ENCODE measurements around the gene STX1B.
A peak's percentile ranks its signal among the peaks of the same experiment; 100 is the strongest.

STX1B gene

DNA sequence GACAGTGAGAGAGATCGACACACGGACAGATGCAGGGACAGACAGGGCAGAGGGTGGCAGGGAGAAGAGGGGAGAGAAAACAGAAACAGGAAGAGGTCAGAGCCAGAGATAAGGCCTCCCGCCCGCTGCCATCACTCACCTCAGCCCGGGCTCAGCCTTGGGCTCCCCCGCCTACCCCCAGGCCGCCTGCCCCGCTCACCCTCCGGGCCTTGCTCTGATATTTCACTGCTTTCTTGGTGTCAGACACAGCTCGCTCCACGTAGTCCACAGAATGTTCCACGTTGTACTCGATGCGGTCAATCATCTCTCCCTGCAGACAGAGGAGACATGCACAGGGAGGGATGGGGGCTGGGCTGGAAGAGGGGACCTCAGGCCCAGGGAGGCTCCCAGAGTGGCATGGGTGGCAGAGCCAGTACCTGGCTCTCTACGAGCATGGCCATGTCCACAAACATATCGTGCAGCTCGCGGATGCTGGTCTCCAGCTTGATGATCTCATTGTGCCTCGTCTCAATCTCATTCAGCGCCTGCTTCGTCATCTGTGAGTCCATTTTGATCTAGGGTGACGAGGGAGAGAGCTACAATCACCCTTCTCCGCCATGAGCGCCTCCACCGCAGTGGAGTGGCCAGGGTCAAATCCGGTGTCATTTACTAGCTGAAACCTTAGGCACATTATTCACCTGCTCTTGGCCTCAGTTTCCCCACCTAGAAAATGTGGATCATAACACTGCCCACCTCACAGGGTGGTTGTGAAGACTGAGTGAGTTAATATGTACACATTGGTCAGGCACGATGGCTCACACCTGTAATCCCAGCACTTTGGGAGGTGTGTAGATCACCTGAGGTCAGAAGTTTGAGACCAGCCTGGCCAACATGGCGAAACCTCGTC, 17.3 kb downstream of the STX1B start:
- no peak for DNase-seq

DNA sequence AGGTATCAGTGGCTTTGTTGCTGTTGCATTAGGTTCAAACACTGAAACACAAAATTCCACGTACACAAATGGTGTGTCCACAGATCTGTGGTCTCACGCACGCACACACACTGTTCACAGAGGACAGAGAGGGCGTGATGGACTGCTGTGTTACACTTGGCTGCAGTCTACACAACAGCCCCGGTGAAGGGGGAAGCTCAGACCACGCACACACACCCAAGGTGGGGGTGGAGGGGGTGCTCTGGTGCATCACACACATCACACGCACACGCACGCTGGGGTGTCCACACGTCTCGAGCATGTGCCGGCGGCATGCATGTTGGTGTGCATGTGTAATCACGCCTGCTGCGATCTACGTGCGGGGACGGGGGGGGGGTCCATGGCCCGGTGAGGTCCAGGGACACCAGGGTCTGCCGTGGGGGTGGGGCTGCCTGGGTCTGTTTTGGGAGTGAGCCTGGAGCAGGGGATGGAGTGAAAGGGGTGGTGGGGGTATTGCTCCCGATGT, 18.1 kb downstream of the STX1B start:
- no peak for DNase-seq

DNA sequence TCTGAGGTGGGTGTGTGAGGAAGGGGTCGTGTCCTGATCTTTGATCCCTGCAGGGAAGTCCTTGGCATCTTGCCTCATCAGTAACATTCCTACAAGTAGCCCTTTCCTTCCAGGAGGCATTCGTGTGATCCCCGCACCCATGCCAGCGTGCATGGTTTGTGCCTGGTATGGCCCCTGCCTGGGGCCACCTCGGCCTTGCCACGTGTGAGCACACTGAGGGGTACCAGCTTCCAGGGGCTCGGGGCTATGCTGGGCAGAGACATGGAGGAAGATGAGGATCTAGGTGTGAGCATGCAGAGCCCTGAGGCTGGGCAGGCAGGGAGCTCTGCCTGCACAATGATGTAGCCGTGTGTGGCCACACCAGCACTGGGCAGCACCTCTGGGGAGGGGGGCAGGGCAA, 19.4 kb downstream of the STX1B start:
- DNase-seq: no peak

DNA sequence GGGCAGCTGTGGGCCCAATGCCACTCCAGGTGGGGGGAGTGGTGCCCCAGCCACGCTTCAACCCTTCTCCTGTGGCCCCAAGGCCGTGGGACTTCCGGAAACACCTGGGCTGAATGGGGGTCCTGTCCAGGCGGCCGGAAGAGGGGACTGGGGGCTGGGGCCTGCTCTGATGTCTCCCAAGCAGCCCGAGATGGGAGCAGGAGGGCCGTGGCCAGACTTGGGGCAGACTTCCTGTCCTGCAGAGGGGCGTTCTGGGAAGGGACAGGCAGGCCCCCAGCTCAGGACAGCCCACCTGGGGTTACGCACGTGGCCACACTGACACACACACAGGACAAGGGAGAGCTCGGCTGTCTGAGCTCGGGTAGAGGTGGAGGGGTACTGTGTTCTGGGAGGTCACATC, 20.3 kb downstream of the STX1B start:
- DNase-seq: no peak

DNA sequence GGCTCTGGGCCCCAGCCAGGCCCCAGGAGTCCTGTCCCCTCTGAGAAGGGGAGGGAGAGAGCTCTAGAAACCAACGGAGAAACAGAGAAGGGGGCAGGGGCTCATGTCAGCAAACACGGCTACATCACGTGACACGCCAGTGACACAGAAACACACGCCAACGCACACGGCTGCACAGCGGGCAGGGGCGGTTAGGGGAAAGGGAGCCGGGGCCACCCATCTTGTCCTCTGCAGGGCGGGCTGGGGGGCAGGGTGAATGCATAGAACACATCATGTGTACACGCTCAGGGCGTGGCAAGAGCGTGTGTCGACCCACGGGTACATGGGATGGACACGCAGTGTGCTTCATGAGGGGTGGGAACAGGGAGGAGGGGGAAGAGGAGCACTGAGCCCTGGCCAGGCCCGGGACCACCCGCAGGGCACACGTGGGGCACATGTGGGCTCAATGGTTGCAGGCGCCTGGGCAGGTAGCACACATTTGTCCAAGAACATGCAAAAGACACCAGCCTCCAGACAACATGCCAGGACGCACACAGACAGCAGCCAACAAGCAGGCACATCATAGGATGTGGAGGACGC, 20.9 kb downstream of the STX1B start:
- DNase-seq: no peak

DNA sequence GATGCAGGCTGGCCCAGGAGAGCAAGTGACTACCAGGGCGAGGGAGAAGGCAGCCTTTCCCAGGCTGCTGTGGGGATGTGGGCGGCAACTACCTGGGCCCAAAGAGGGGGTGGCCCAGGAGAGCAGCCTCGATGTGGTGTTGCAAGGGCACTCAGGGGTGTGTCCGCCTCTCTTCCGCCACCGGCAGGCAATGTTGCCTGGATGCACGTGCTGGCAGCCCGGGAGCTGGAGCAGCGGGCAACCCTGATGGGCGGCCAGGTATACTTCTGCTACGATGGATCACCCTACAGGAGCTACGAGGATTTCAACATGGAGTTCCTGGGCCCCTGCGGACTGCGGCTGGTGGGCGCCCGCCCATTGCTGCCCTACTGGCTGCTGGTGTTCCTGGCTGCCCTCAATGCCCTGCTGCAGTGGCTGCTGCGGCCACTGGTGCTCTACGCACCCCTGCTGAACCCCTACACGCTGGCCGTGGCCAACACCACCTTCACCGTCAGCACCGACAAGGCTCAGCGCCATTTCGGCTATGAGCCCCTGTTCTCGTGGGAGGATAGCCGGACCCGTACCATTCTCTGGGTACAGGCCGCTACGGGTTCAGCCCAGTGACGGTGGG, 22.8 kb downstream of the STX1B start:
- no peak for DNase-seq

DNA sequence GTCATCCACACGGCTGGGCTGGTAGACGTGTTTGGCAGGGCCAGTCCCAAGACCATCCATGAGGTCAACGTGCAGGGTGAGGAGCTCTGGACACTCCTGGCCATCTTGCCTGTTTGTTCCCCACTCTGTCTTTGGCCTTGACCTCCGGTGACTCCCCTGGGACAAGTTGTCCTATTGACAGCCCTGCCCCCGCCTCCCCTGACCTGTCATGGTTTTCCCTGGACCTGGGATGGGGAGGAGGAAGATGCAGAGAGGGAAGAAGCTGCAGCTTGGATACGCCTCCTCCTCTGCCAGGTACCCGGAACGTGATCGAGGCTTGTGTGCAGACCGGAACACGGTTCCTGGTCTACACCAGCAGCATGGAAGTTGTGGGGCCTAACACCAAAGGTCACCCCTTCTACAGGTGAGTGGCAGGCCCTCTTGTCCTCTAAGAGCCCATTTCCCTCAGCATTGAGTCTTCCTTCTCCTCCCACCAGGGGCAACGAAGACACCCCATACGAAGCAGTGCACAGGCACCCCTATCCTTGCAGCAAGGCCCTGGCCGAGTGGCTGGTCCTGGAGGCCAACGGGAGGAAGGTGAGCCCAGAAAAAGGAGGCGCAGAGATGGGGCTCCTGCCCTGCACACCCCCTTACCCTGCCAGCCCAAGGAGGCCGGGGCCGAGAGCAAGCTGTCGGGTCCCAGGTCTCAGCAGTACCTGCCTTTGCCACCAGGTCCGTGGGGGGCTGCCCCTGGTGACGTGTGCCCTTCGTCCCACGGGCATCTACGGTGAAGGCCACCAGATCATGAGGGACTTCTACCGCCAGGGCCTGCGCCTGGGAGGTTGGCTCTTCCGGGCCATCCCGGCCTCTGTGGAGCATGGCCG, 24.1 kb downstream of the STX1B start:
- DNase-seq: no peak

DNA sequence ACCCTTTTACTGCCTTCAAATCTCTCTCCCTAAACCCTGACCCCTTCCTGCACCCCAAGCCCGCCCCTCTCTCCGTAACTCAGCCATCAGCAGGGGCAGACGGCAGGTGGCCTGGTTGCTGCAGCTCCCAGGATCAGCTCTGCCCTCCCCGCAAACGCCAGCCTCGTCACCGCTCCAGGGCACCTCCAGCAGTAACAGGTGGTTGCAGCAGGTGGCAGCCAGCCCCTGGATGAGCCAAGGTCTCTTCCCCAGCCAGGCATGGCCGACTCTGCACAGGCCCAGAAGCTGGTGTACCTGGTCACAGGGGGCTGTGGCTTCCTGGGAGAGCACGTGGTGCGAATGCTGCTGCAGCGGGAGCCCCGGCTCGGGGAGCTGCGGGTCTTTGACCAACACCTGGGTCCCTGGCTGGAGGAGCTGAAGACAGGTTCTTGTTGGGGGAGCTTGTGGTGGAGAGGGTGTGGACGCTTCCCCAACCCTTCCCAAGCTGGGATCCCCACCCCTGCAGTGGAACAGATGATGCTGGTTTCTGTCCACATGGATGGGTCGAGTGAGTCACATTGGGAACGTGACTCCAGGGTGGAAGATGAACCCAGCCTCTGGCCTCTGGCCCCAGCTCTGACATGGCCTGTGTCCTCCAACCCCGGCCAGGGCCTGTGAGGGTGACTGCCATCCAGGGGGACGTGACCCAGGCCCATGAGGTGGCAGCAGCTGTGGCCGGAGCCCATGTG, 24.9 kb downstream of the STX1B start:
- DNase-seq: peak; percentile 12

DNA sequence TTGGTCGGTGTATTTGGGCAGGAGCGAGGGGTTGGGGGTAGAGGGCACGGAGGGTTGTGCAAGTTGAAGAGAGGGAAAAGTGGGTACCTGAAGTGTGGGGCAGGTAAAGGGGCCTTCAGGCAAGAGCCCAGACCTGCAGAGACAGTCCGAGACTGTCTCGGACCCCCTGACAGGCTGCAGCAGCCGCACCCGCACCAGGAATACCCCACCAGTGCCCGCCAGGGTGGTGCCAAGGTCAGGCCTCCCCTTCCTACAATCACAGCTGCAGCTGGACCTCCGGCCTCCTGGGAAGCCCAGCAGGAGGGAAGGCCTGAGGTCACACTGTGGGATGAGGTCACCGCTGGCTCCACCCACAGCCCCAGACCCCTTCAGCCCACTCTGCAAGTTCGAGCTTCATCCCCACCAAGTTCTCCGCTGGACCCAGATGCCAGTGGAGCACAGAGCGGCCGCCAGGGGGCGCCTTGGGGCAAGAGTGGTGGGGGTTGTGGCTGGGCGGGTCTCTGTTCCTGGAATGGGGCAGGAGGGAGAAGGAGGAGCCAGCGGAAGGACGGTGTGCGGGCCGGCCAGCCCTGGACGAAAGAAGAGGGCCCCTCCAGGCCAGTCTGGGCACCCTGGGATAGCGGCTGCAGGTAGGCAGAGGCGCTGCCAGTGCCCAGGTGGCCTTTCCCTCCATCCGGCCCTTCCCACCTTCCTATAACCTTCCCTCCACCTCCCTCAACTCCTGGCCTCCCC, 25.6 kb downstream of the STX1B start, which contains the start of gene HSD3B7:
HSD3B7 (plus strand) TSS at position 539 of the 732 bp plus-strand sequence. CDS start 452 bp downstream, outside the sequence.
- peak; percentile 81 for DNase-seq

DNA sequence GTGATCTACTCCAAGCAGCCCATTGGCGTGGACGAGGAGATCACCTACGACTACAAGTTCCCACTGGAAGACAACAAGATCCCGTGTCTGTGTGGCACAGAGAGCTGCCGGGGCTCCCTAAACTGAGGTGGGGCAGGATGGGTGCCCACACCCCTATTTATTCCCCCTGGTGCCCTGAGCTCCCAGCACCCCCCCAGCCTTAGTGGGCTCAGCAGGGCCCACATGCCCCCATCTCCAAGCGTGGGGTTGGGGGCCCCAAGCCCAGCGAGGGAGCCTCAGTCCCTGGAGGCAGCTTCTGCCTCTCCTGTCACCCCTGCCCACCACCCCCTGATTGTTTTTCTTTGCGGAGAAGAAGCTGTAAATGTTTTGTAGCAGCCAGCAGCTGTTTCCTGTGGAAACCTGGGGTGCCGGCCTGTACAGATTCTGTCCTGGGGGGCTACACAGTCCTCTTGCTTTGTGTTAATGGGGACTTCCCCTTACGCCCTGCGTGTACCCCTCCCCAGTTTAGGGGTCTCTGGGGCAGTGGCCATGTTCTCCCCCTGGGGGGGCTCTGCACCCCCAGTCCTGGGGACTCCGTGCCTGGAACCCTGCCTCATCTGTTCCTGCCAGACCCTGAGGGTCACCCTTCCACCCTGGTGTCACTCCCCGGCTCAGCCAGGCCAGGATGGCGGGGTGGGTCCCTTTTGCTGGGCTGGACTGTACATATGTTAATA, 26.4 kb downstream of the STX1B start:
- no peak for DNase-seq

DNA sequence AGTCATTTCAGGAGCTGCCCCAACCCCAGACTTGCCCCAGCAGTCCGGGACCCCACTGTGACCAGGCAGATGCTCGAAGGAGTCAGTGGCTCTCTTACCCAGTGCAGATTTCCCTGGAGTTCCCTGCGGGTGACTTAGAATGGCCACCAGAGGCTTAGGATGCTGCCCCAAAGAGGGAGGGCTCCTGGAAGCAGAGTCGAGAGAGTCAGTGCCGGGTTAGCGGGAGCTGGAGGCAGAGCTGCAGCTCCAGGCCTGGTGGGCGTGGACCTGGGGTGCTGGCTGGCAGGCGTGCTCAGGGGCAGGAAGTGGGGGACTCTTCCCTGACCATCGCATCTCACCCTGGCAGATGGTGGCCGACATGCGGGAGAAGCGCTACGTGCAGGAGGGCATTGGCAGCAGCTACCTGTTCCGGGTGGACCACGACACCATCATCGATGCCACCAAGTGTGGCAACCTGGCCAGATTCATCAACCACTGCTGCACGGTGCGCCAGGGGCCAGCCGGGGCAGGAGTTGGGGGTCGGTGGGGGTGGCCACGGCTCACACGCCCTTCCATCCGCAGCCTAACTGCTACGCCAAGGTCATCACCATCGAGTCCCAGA, 27.0 kb downstream of the STX1B start:
- no peak for DNase-seq

DNA sequence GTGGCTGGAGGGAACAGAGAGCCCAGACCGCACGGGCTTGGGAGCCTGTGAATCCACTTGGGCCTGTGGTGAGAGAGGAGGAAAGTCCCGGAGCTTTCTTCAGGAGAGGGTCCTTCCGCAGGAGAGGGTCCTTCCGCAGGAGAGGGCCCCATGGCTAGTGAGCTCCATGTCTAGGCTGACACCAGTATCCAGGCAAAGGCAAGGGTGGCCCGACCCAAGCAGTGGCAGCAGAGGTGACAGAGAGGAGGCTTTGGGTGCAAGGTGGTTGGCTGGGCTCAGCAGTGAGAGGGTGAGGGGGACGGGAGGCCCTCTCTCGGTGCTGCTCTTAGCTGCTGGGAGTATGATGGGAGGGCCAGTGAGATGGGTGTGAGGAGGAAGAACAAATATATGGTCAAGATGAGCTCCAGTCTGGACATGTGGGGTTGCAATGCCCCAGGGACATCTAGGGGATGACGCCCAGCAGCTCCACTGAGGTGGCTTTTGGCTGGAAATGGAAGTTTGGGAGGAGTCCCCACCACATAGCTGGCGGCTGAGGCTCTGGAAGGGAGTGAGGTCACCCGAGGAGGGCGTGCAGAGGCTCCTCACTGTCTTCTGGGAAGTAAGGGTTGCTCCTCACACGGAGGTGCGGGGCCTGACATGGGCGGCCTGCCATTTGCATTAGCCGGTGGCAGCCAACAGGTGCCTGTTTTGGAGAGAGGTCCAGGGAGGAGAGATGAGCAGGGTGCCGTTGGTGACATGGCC, 27.7 kb downstream of the STX1B start:
- DNase-seq: no peak

DNA sequence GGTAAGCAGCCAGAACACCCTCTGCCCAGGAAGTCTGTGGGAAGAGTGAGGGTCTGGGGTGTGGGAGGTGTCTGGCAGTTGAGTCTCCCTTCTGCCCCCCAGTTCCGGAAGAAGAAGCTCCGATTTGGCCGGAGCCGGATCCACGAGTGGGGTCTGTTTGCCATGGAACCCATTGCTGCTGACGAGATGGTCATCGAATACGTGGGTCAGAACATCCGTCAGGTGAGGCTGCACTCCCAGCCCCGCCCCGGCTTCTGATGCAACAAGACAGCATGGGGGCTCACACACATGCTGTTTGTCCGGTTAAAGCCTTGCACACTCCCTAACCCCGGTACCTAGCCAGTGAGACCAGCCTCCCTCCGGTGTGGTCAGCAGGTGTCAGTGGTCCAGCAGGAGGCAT, 29.5 kb downstream of the STX1B start:
- no peak for DNase-seq

DNA sequence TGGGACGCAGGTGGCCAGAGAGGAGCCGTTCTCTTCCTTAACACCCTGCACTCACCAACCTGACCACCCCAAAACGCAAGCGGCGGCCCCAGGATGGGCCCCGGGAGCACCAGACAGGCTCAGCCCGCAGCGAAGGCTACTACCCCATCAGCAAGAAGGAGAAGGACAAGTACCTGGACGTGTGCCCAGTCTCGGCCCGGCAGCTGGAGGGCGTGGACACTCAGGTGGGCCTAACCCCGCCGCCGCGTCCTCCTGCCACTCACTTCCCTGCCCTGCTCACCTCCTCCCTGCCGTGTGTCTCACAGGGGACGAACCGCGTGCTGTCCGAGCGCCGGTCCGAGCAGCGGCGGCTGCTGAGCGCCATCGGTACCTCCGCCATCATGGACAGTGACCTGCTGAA, 30.0 kb downstream of the STX1B start:
- DNase-seq: no peak

DNA sequence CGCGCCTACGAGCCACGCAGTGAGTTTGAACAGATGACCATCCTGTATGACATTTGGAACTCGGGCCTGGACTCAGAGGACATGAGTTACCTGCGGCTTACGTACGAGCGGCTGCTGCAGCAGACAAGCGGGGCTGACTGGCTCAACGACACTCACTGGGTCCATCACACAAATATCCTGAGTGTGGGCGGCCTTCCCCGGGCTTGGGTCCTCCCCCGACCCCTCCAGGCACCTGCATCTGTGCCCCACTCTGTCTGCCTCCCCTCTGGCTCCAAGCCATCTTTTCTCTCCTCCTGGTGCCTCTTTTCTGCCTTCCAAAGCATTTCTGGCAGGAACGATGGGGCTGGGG, 30.4 kb downstream of the STX1B start:
- DNase-seq: no peak

DNA sequence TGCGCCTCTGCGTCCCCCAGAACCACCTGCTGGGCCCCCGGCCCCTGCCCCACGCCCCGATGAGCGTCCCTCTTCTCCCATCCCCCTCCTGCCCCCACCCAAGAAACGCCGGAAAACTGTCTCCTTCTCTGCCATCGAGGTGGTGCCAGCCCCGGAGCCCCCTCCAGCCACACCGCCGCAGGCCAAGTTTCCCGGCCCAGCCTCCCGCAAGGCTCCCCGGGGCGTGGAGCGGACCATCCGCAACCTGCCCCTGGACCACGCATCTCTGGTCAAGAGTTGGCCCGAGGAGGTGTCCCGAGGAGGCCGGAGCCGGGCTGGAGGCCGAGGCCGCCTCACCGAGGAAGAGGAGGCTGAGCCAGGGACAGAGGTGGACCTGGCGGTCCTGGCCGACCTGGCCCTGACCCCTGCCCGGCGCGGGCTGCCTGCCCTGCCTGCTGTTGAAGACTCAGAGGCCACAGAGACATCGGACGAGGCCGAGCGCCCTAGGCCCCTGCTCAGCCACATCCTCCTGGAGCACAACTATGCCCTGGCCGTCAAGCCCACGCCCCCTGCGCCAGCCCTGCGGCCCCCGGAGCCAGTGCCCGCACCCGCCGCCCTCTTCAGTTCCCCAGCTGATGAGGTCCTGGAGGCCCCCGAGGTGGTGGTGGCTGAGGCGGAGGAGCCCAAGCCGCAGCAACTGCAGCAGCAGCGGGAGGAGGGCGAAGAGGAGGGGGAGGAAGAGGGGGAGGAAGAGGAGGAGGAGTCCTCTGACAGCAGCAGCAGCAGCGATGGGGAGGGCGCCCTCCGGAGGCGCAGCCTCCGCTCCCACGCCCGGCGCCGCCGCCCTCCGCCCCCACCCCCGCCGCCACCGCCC, 31.0 kb downstream of the STX1B start:
- DNase-seq: no peak

DNA sequence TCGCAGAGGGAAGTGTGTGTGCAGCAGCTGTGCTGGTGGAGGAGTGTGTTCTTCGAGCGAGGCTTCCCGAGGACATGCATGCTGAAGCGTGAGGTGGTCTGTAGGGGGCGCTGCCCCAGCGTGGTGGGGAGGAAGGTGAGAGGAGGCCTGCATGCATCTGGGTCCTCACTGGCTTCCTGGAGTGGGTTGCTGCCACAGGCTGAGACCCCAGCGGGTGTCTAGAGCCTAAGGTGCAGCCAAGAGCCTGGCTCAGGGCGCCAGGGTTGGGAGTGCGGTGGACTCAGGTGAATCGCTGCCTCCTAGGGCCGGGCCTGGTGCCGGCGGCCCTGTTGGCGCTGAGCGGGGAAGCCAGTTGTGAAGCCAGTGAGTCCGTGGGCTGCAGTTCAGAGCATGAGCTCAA, 32.9 kb downstream of the STX1B start:
- peak; percentile 18 for DNase-seq

DNA sequence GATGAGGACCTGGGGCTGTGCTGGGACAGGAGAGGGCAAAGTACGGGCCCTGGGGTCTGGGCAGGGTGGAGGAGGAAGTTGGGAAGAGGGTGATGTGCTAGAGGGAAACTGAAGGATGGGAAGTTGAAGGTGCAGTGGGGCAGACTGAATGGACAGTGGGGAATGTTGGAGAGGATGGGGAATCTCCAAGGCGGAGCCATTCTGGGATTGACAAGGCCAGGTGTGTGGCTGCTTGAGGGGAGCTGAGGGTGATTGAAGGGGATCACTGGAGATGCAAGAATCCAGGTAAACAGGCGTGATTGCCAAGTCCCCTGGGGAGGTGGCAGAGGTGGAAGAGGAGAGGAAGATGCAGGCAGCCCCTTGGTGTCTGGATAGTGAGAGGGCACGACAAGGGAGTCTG, 34.0 kb downstream of the STX1B start:
- no peak for DNase-seq

DNA sequence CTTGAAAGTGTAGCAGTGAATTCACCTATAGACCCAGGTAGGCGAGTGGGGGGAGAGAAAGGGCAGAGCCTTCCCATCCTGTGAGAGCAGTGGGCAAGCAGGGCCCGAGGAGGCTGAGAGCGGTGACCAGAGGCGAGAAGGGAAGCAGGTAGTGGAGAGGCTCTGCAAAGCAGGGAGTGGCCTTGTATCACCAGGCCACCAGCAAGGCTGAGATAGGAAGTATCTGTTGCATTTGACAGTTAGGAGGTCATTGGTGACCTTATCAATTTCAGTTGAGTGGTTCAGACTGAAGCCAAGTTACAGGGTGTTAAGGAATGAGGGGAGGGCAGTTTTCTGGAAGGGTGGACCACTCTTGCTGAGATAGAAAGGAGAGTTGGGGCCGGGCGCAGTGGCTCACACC, 36.1 kb downstream of the STX1B start:
- no peak for DNase-seq

All from activated CD4-positive, alpha-beta T cell treated with anti-CD3 and anti-CD28 coated beads, Interleukin-2, amount 50 U/mL, for 1 hour (primary cell).